K562 (cell line): ENCODE data around the gene EPHX1. TPM values are rescaled to one million over a fixed set of nuclear protein-coding genes. Genes with fewer than 3 reads are reported as not detected.

Experiments
- ATAC-seq: fragments of 200-7000 bp; cut with Tn5 transposase; 3 replicates; pipeline ENCODE4 v1.9.1; 2020; ENCODE audit warnings: moderate library complexity
- BruUV-seq: library from RNA; stranded (reverse); fragments of 400-500 nt; replicated peaks from 2 replicates; lab custom pipeline; 2021; lab: Mats Ljungman, UMichigan
- CTCF ChIA-PET: fragments of 300-600 bp; formaldehyde crosslinking; extraction: SDS; loops from one replicate; lab custom pipeline; 2021; ENCODE audit warnings: low intra/inter-chr PET ratio; lab: Yijun Ruan, JAX
- POLR2A ChIA-PET: fragments of 300-600, 350-650 bp; sonication (Branson Sonifier 250); formaldehyde crosslinking; extraction: SDS; loops from one replicate; lab custom pipeline; 2021; ENCODE audit warnings: antibody characterized with exemption, inconsistent platforms; lab: Yijun Ruan, JAX
- DNase-seq, 4 experiments: peaks; one replicate each; pipeline versions ENCODE4 v3.0.0 to v3.0.0-alpha.2; 2011 to 2018; ENCODE audit warnings: low spot score in 3 of 4, mixed read lengths in 3 of 4; ENCODE audit errors: extremely low read depth in 1 of 4
- FAIRE-seq: peaks from 2 replicates; lab custom pipeline; 2011; peaks lifted over from hg19 to GRCh38; lab: Jason Lieb, UNC
- H2AFZ ChIP-seq: 2 replicates; pipeline ENCODE4 v1.6.0; 2011; ENCODE audit warnings: low read depth, low read length, control low read depth, inconsistent platforms
- H3K27ac ChIP-seq: fragments of 200-600 bp; 3 replicates; pipeline ENCODE4 v1.8.0; 2011; ENCODE audit warnings: low read depth, mild to moderate bottlenecking, control low read depth, inconsistent platforms, low read length, moderate library complexity, mixed read lengths; ENCODE audit errors: extremely low read depth
- H3K27me3 ChIP-seq, 2 experiments: fragments of 300-600 bp in 1 of 2; 2 replicates in 1 of 2; 3 replicates in 1 of 2; pipeline versions ENCODE4 v1.6.0 to v1.8.0; 2011; ENCODE audit warnings: inconsistent platforms in 2 of 2, low read length in 2 of 2, mild to moderate bottlenecking in 1 of 2, mixed read lengths in 1 of 2, moderate library complexity in 1 of 2; ENCODE audit not compliant: control insufficient read depth in 2 of 2, insufficient read depth in 2 of 2
- H3K36me3 ChIP-seq: fragments of 300-600 bp; 3 replicates; pipeline ENCODE4 v1.8.0; 2011; ENCODE audit warnings: mild to moderate bottlenecking, low read length, inconsistent platforms; ENCODE audit not compliant: control insufficient read depth, insufficient read depth
- H3K4me1 ChIP-seq, 2 experiments: fragments of 200-600 bp in 1 of 2; replicated peaks in 1 of 2; 2 replicates in 1 of 2; 3 replicates in 1 of 2; pipeline versions ENCODE4 v1.5.1 to v1.8.0; 2011; ENCODE audit warnings: inconsistent platforms in 2 of 2, low read length in 2 of 2, mild to moderate bottlenecking in 1 of 2, mixed read lengths in 1 of 2, moderate library complexity in 1 of 2; ENCODE audit not compliant: control insufficient read depth in 2 of 2, insufficient read depth in 2 of 2
- H3K4me2 ChIP-seq: 2 replicates; pipeline ENCODE4 v1.6.1; 2011; ENCODE audit warnings: low read length, control low read depth, inconsistent platforms, mixed read lengths; ENCODE audit not compliant: insufficient read depth
- H3K4me3 ChIP-seq: fragments of 200-600 bp; sonication (generic), shearing (Covaris generic); 2 replicates; pipeline ENCODE4 v1.5.1; 2016; ENCODE audit warnings: control low read depth, inconsistent platforms
- H3K79me2 ChIP-seq: fragments of 200-600 bp; 3 replicates; pipeline ENCODE4 v1.8.0; 2011; ENCODE audit warnings: low read length, inconsistent platforms; ENCODE audit not compliant: control insufficient read depth, insufficient read depth
- H3K9ac ChIP-seq, 2 experiments: 2 replicates each; pipeline versions ENCODE4 v1.6.0 to v1.6.1; 2011; ENCODE audit warnings: low read depth in 2 of 2, low read length in 2 of 2, control low read depth in 1 of 2, inconsistent platforms in 1 of 2, mild to moderate bottlenecking in 1 of 2, mixed read lengths in 1 of 2; ENCODE audit not compliant: insufficient read depth in 1 of 2
- H3K9me1 ChIP-seq: one replicate; pipeline ENCODE4 v1.6.0; 2011; ENCODE audit warnings: inconsistent platforms, mild to moderate bottlenecking, low read length, moderate library complexity; ENCODE audit not compliant: control insufficient read depth, insufficient read depth
- H3K9me3 ChIP-seq: replicated peaks from 2 replicates; pipeline ENCODE4 v1.5.1; 2011; ENCODE audit warnings: low read depth, low read length, inconsistent platforms; ENCODE audit not compliant: control insufficient read depth, insufficient read depth
- H4K20me1 ChIP-seq: replicated peaks from 2 replicates; pipeline ENCODE4 v1.6.1; 2011; ENCODE audit warnings: low read length, inconsistent platforms, mixed read lengths; ENCODE audit not compliant: control insufficient read depth, insufficient read depth
- ASH1L ChIP-seq: fragments of 450-650 bp; IDR thresholded peaks from 2 replicates; pipeline ENCODE4 v1.6.1; 2018; ENCODE audit warnings: borderline replicate concordance, mild to moderate bottlenecking, low read depth; ENCODE audit not compliant: partially characterized antibody
- CHD4 ChIP-seq: fragments of 200-600 bp; sonication (generic); IDR thresholded peaks from 3 replicates; pipeline ENCODE4 v1.6.1; 2012; ENCODE audit warnings: low read depth, mild to moderate bottlenecking, mixed read lengths, low read length, inconsistent platforms; ENCODE audit not compliant: insufficient read depth, insufficient replicate concordance, poor library complexity, severe bottlenecking
- COPS2 ChIP-seq: fragments of 450-650 bp; conservative IDR thresholded peaks from 2 replicates; pipeline ENCODE4 v1.6.1; 2016; ENCODE audit warnings: mild to moderate bottlenecking, moderate library complexity
- ETV6 ChIP-seq, 3 experiments: fragments of 150-350 bp in 1 of 3; sonication (generic) in 1 of 3; formaldehyde crosslinking in 1 of 3; IDR thresholded peaks; 2 replicates each; pipeline versions ENCODE4 v1.6.1 to v1.8.0; 2014 to 2022; ENCODE audit warnings: borderline replicate concordance in 2 of 3, low read depth in 2 of 3, antibody characterized with exemption in 1 of 3, low read length in 1 of 3, mild to moderate bottlenecking in 1 of 3, missing genetic modification reagents in 1 of 3
- FIP1L1 ChIP-seq: fragments of 200-400 bp; formaldehyde crosslinking; IDR thresholded peaks from 2 replicates; pipeline ENCODE4 v1.6.1; 2018; ENCODE audit warnings: mild to moderate bottlenecking, low read depth, low read length; ENCODE audit not compliant: poor library complexity, severe bottlenecking
- FOXA3 ChIP-seq, 2 experiments: fragments of 450-650 bp in 1 of 2; sonication (generic) in 1 of 2; formaldehyde crosslinking; IDR thresholded peaks in 1 of 2; conservative IDR thresholded peaks in 1 of 2; 2 replicates each; pipeline versions ENCODE4 v1.4.0 to v1.8.0; 2020 to 2022; ENCODE audit warnings: mild to moderate bottlenecking in 2 of 2, missing genetic modification reagents in 1 of 2
- LEF1 ChIP-seq: fragments of 450-650 bp; IDR thresholded peaks from 2 replicates; pipeline ENCODE4 v1.6.1; 2016; ENCODE audit warnings: mild to moderate bottlenecking
- NCOA1 ChIP-seq: fragments of 450-650 bp; IDR thresholded peaks from 2 replicates; pipeline ENCODE4 v1.6.1; 2016; ENCODE audit warnings: low read depth
- PPARD ChIP-seq: fragments of 250-450 bp; sonication (Bioruptor Pico); IDR thresholded peaks from 2 replicates; pipeline ENCODE4 v1.8.0; 2022; ENCODE audit warnings: inconsistent platforms, mild to moderate bottlenecking, moderate library complexity
- SMAD1 ChIP-seq: fragments of 150-350 bp; IDR thresholded peaks from 2 replicates; pipeline ENCODE4 v1.6.1; 2014; ENCODE audit warnings: low read length, low read depth; ENCODE audit not compliant: partially characterized antibody
- SOX6 ChIP-seq: fragments of 450-650 bp; IDR thresholded peaks from 2 replicates; pipeline ENCODE4 v1.6.1; 2014; ENCODE audit warnings: mild to moderate bottlenecking
- ZNF224 ChIP-seq: sonication (generic); formaldehyde crosslinking; IDR thresholded peaks from 2 replicates; pipeline ENCODE4 v1.8.0; 2022; ENCODE audit warnings: mild to moderate bottlenecking, missing genetic modification reagents
- ZNF277 ChIP-seq: fragments of 250-450 bp; sonication (Bioruptor Pico); IDR thresholded peaks from 2 replicates; pipeline ENCODE4 v1.8.0; 2022; ENCODE audit warnings: inconsistent platforms, mild to moderate bottlenecking, moderate library complexity, borderline replicate concordance
- ZNF57 ChIP-seq: fragments of 450-650 bp; formaldehyde crosslinking; IDR thresholded peaks from 2 replicates; pipeline ENCODE4 v1.4.0; 2020; ENCODE audit warnings: mild to moderate bottlenecking, moderate library complexity
- ZNF740 ChIP-seq, 3 experiments: fragments of 200-800 bp in 1 of 3; sonication (Bioruptor generic) in 1 of 3; sonication (generic) in 1 of 3; formaldehyde crosslinking in 1 of 3; IDR thresholded peaks; 2 replicates each; pipeline versions ENCODE4 v1.6.1 to v1.8.0; 2016 to 2022; ENCODE audit warnings: mild to moderate bottlenecking in 2 of 3, missing compliant biosample characterization in 2 of 3, missing genetic modification characterization in 2 of 3, missing genetic modification reagents in 1 of 3
- WGBS: fragments of 100-300 bp; shearing (Covaris generic); methylation state at CpG from one replicate; pipeline ENCODE4 v1.1.6; 2016; ENCODE audit warnings: low coverage, mixed read lengths; ENCODE audit not compliant: insufficient coverage; ENCODE audit errors: missing lambda C conversion rate; 5-methylcytosine and 5-hydroxymethylcytosine counted together
- in situ Hi-C: fragments of 300-500 bp; cut with MboI; formaldehyde crosslinking; loops from 4 replicates; pipeline ENCODE4 v1.15.0; 2018; ENCODE audit warnings: inconsistent platforms, mixed read lengths
- intact Hi-C: fragments of 100-400 bp; cut with micrococcal nuclease; formaldehyde crosslinking; loops from 2 replicates; pipeline ENCODE4 v1.14.2; 2022
- polyA plus RNA-seq, 8 experiments: library from polyadenylated mRNA; depleted of rRNA in 4 of 8; stranded (reverse) in 5 of 8; unstranded in 3 of 8; fragments of >200 nt; fragmentation: Nextera tagmentation in 2 of 8; fragmentation: Illumina TruSeq in 1 of 8; extraction: Ambion mirVana in 2 of 8; extraction: Trizol in 1 of 8; gene quantifications; 2 replicates each; pipeline versions ENCODE4 v1.2.1 to v1.2.3, GENCODE V29; 2011 to 2014; ENCODE audit warnings: inconsistent platforms in 1 of 8, missing spikeins in 1 of 8
- total RNA-seq, 7 experiments: library from RNA; depleted of rRNA in 6 of 7; stranded (reverse); fragments of >200 nt in 6 of 7; fragmentation: Illumina TruSeq in 2 of 7; extraction: Trizol in 2 of 7; gene quantifications; 2 replicates each; pipeline versions ENCODE4 v1.2.1 to v1.2.3, GENCODE V29; 2011 to 2021; ENCODE audit warnings: low replicate concordance in 1 of 7
- TF ChIP-seq, protein P1 (sequence below): fragments of 450-650 bp; formaldehyde crosslinking; IDR thresholded peaks from 2 replicates; pipeline ENCODE4 v1.4.0; 2022; ENCODE audit warnings: mild to moderate bottlenecking, moderate library complexity
- TF ChIP-seq, protein P2 (sequence below): sonication (generic); formaldehyde crosslinking; IDR thresholded peaks from 2 replicates; pipeline ENCODE4 v1.8.1; 2023; ENCODE audit warnings: mild to moderate bottlenecking, missing genetic modification reagents, moderate library complexity

The EPHX1 gene
- total and polyA plus RNA-seq, 9 of the 15 experiments (the other 6 are each of a cell fraction or from before 2014, with no cell fraction given): 0.21 to 27.0 (median 6.7) TPM

DNA sequence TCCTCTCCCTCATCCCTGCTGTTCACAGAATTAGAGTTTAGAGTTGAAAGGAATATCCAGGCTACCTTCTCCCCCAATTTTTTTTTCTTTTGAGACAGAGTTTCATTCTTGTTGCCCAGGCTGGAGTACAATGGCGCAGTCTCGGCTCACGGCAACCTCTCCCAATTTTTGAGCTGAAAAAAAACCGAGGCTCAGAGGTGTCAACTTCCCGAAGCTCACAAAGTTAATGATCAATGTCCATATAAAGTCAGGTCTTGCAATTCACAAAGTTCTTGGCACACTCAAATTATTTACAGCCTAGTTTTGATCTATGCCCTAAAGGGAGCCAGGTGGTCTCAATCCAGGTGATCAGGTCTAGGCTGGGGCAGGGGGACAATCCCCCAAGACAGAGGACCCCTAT lies 79.8 kb downstream of the EPHX1 start:
- 63% methylated on average over 5 of the region's 5 CpGs for WGBS
- DNase-seq (no peak), FAIRE-seq (no peak), ATAC-seq (no peak)
- Histone ChIP-seq H3K9me1 (peaks cover 3% of the 10 kb centered on the region), H3K4me1 (peaks cover 0 to 27% of the 10 kb centered on the region in 2 experiments; a peak in 3 of 5 replicates), H3K27ac (no peak overlapping the region), H3K79me2 (no peaks in the 10 kb centered on the region), H3K4me3 (no peak overlapping the region), H3K9ac (no peak overlapping the region), H4K20me1 (no peaks in the 10 kb centered on the region), H3K9me3 (no peaks in the 10 kb centered on the region), H3K27me3 (no peaks in the 10 kb centered on the region), H3K4me2 (no peak overlapping the region), H2AFZ (no peak overlapping the region), H3K36me3 (no peaks in the 10 kb centered on the region)
- intact Hi-C loops (no loop called here), in situ Hi-C loops (no loop called here)
- CTCF ChIA-PET: no interaction called here
- BruUV-seq: no TSS peak
- POLR2A ChIA-PET: interaction anchor here (0.6 to 1.9 kb wide), 6 partner anchors 9 to 92 kb away, joined by 3 to 8 read pairs (median 4); partner anchors contain the start of gene PYCR2
- TF ChIP-seq ASH1L (no peak), SMAD1 (no peak), ZNF224 (CRISPR knock-in tag) (no peak), SOX6 (no peak), ZNF740 (CRISPR knock-in tag; IDR thresholded peaks at IDR 0.05) (no peak), ZNF740 (tag; IDR thresholded peaks at IDR 0.05) (no peak), ZNF57 (CRISPR knock-in tag) (no peak), FOXA3 (CRISPR knock-in tag; conservative IDR thresholded peaks at IDR 0.05 in 1 of 2, IDR thresholded peaks at IDR 0.05 in 1 of 2) (no peak), ETV6 (IDR thresholded peaks at IDR 0.05; ENCODE audit: borderline replicate concordance in 1 of 2, low read depth in 2 of 2, low read length in 1 of 2) (no peak), ETV6 (CRISPR knock-in tag; IDR thresholded peaks at IDR 0.05; ENCODE audit: borderline replicate concordance) (no peak), NCOA1 (no peak), LEF1 (no peak), ZNF277 (CRISPR knock-in tag) (no peak), FIP1L1 (no peak), PPARD (CRISPR knock-in tag) (no peak), CHD4 (no peak), COPS2 (no peak)
- TF ChIP-seq, protein P1, sequence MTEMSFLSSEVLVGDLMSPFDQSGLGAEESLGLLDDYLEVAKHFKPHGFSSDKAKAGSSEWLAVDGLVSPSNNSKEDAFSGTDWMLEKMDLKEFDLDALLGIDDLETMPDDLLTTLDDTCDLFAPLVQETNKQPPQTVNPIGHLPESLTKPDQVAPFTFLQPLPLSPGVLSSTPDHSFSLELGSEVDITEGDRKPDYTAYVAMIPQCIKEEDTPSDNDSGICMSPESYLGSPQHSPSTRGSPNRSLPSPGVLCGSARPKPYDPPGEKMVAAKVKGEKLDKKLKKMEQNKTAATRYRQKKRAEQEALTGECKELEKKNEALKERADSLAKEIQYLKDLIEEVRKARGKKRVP (CRISPR knock-in tag): no peak
- TF ChIP-seq, protein P2, sequence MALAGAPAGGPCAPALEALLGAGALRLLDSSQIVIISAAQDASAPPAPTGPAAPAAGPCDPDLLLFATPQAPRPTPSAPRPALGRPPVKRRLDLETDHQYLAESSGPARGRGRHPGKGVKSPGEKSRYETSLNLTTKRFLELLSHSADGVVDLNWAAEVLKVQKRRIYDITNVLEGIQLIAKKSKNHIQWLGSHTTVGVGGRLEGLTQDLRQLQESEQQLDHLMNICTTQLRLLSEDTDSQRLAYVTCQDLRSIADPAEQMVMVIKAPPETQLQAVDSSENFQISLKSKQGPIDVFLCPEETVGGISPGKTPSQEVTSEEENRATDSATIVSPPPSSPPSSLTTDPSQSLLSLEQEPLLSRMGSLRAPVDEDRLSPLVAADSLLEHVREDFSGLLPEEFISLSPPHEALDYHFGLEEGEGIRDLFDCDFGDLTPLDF: no peak
